ENCODE data around the gene PRKG1. TPM values are rescaled to one million over a fixed set of nuclear protein-coding genes. Genes with fewer than 3 reads are reported as not detected.

Gene PRKG1
- total and polyA plus RNA-seq, 2 experiments from 2014 or later: 10.7 to 21.8 TPM

GRCh38 chr10:51861051-51861450, 786.8 kb downstream of the PRKG1 start:
- WGBS, 2 experiments (ENCODE audit: low coverage in 1 of 2, low lambda C conversion rate in 2 of 2, missing lambda C conversion rate in 2 of 2): 66 to 71% methylated on average over 1 of the region's 1 CpG
- Histone ChIP-seq H3K79me2 (ENCODE audit: insufficient read depth) (no peaks in the 10 kb centered on the region), H3K9me3 (ENCODE audit: low read depth) (no peaks in the 10 kb centered on the region), H3K4me1 (ENCODE audit: insufficient read depth) (peaks cover 12% of the 10 kb centered on the region), H3K9me2 (ENCODE audit: insufficient read depth) (no peaks in the 10 kb centered on the region), H3K4me3 (no peak overlapping the region), H2AFZ (no peak overlapping the region), H3K36me3 (ENCODE audit: low read depth) (no peaks in the 10 kb centered on the region), H4K20me1 (ENCODE audit: insufficient read depth) (no peaks in the 10 kb centered on the region), H3K9ac (no peak overlapping the region), H3K27ac (no peak overlapping the region), H3K27me3 (replicated peaks; ENCODE audit: insufficient read depth) (no peaks in the 10 kb centered on the region), H3F3A (ENCODE audit: insufficient read depth) (0 out of 2 replicates have a peak, but pooled peaks cover 3% of the 10 kb centered on the region), H3K4me2 (ENCODE audit: unreplicated experiment) (no peak overlapping the region)
- DNase-seq: no peak
- in situ Hi-C loops (cut with MboI): no loop called here
- TF ChIP-seq EZH2phosphoT487 (IDR thresholded peaks at IDR 0.05; ENCODE audit: insufficient read depth, low read depth) (no peak), EZH2 (IDR thresholded peaks at IDR 0.05; ENCODE audit: insufficient read depth, poor library complexity, severe bottlenecking) (no peak)

GRCh38 chr10:51861731-51862130, 787.4 kb downstream of the PRKG1 start:
- WGBS, 2 experiments (ENCODE audit: low coverage in 1 of 2, low lambda C conversion rate in 2 of 2, missing lambda C conversion rate in 2 of 2): 87 to 92% methylated on average over 4 of the region's 4 CpGs
- Histone ChIP-seq H3K27me3 (replicated peaks; ENCODE audit: insufficient read depth) (no peaks in the 10 kb centered on the region), H2AFZ (no peak overlapping the region), H3K36me3 (ENCODE audit: low read depth) (no peaks in the 10 kb centered on the region), H3K4me1 (ENCODE audit: insufficient read depth) (peaks cover 18% of the 10 kb centered on the region), H3K9ac (no peak overlapping the region), H3K27ac (no peak overlapping the region), H3K9me3 (ENCODE audit: low read depth) (no peaks in the 10 kb centered on the region), H3K9me2 (ENCODE audit: insufficient read depth) (no peaks in the 10 kb centered on the region), H4K20me1 (ENCODE audit: insufficient read depth) (no peaks in the 10 kb centered on the region), H3K79me2 (ENCODE audit: insufficient read depth) (no peaks in the 10 kb centered on the region), H3K4me2 (ENCODE audit: unreplicated experiment) (no peak overlapping the region), H3K4me3 (no peak overlapping the region), H3F3A (ENCODE audit: insufficient read depth) (peaks cover 9% of the 10 kb centered on the region)
- in situ Hi-C loops (cut with MboI): no loop called here
- no peak for TF ChIP-seq EZH2phosphoT487 (IDR thresholded peaks at IDR 0.05; ENCODE audit: insufficient read depth, low read depth)
- TF ChIP-seq EZH2 (IDR thresholded peaks at IDR 0.05; ENCODE audit: insufficient read depth, poor library complexity, severe bottlenecking): no peak
- DNase-seq: no peak

GRCh38 chr10:51862149-51862548, 787.9 kb downstream of the PRKG1 start:
- TF ChIP-seq EZH2phosphoT487 (IDR thresholded peaks at IDR 0.05; ENCODE audit: insufficient read depth, low read depth) (no peak), EZH2 (IDR thresholded peaks at IDR 0.05; ENCODE audit: insufficient read depth, poor library complexity, severe bottlenecking) (no peak)
- Histone ChIP-seq H3K4me3 (no peak overlapping the region), H3K9me2 (ENCODE audit: insufficient read depth) (no peaks in the 10 kb centered on the region), H3K27me3 (replicated peaks; ENCODE audit: insufficient read depth) (no peaks in the 10 kb centered on the region), H3F3A (ENCODE audit: insufficient read depth) (peaks cover 13% of the 10 kb centered on the region), H2AFZ (no peak overlapping the region), H3K36me3 (ENCODE audit: low read depth) (no peaks in the 10 kb centered on the region), H3K4me2 (ENCODE audit: unreplicated experiment) (no peak overlapping the region), H3K9me3 (ENCODE audit: low read depth) (no peaks in the 10 kb centered on the region), H3K79me2 (ENCODE audit: insufficient read depth) (no peaks in the 10 kb centered on the region), H3K27ac (no peak overlapping the region), H3K9ac (no peak overlapping the region), H4K20me1 (ENCODE audit: insufficient read depth) (no peaks in the 10 kb centered on the region), H3K4me1 (ENCODE audit: insufficient read depth) (peaks cover 22% of the 10 kb centered on the region)
- WGBS, 2 experiments (ENCODE audit: low coverage in 1 of 2, low lambda C conversion rate in 2 of 2, missing lambda C conversion rate in 2 of 2): 93 to 98% methylated on average over 3 of the region's 3 CpGs
- in situ Hi-C loops (cut with MboI): no loop called here
- no peak for DNase-seq

GRCh38 chr10:51867956-51868355, 793.7 kb downstream of the PRKG1 start:
- Histone ChIP-seq H3K4me3 (peak overlapping the region; percentile 24; the same call in 1 of the 2 replicates), H3K27me3 (replicated peaks; ENCODE audit: insufficient read depth) (no peaks in the 10 kb centered on the region), H3K9ac (no peak overlapping the region), H3K9me3 (ENCODE audit: low read depth) (no peaks in the 10 kb centered on the region), H3K79me2 (ENCODE audit: insufficient read depth) (no peaks in the 10 kb centered on the region), H3K4me2 (ENCODE audit: unreplicated experiment) (peak overlapping the region; percentile 13), H3K36me3 (ENCODE audit: low read depth) (no peaks in the 10 kb centered on the region), H3K4me1 (ENCODE audit: insufficient read depth) (peaks cover 26% of the 10 kb centered on the region), H3K9me2 (ENCODE audit: insufficient read depth) (no peaks in the 10 kb centered on the region), H4K20me1 (ENCODE audit: insufficient read depth) (no peaks in the 10 kb centered on the region), H2AFZ (0 out of 2 replicates have a peak overlapping the region, but pooled peaks have one; percentile 1), H3F3A (ENCODE audit: insufficient read depth) (peaks cover 19% of the 10 kb centered on the region), H3K27ac (peak overlapping the region; percentile 50)
- in situ Hi-C loops (cut with MboI): no loop called here
- WGBS, 2 experiments (ENCODE audit: low coverage in 1 of 2, low lambda C conversion rate in 2 of 2, missing lambda C conversion rate in 2 of 2): 24 to 25% methylated on average over 4 of the region's 4 CpGs
- TF ChIP-seq EZH2phosphoT487 (IDR thresholded peaks at IDR 0.05; ENCODE audit: insufficient read depth, low read depth) (no peak), EZH2 (IDR thresholded peaks at IDR 0.05; ENCODE audit: insufficient read depth, poor library complexity, severe bottlenecking) (no peak)
- DNase-seq: peak; percentile 94

GRCh38 chr10:51874131-51874530, 799.8 kb downstream of the PRKG1 start:
- peaks cover 10% of the 10 kb centered on the region for H3F3A ChIP-seq (ENCODE audit: insufficient read depth)
- no peak overlapping the region for H2AFZ ChIP-seq
- no peaks in the 10 kb centered on the region for H3K27me3 ChIP-seq (replicated peaks; ENCODE audit: insufficient read depth)
- H3K9me3 ChIP-seq (ENCODE audit: low read depth): no peaks in the 10 kb centered on the region
- H3K9ac ChIP-seq: no peak overlapping the region
- H3K4me1 ChIP-seq (ENCODE audit: insufficient read depth): peaks cover 9% of the 10 kb centered on the region
- no peak overlapping the region for H3K4me2 ChIP-seq (ENCODE audit: unreplicated experiment)
- H4K20me1 ChIP-seq (ENCODE audit: insufficient read depth): no peaks in the 10 kb centered on the region
- no peak overlapping the region for H3K27ac ChIP-seq
- in situ Hi-C loops (cut with MboI): no loop called here
- no peak for DNase-seq
- H3K4me3 ChIP-seq: no peak overlapping the region
- H3K36me3 ChIP-seq (ENCODE audit: low read depth): no peaks in the 10 kb centered on the region
- WGBS, 2 experiments (ENCODE audit: low coverage in 1 of 2, low lambda C conversion rate in 2 of 2, missing lambda C conversion rate in 2 of 2): 98 to 100% methylated on average over 3 of the region's 3 CpGs
- H3K9me2 ChIP-seq (ENCODE audit: insufficient read depth): no peaks in the 10 kb centered on the region
- no peaks in the 10 kb centered on the region for H3K79me2 ChIP-seq (ENCODE audit: insufficient read depth)
- no peak for TF ChIP-seq EZH2 (IDR thresholded peaks at IDR 0.05; ENCODE audit: insufficient read depth, poor library complexity, severe bottlenecking)
- no peak for TF ChIP-seq EZH2phosphoT487 (IDR thresholded peaks at IDR 0.05; ENCODE audit: insufficient read depth, low read depth)

All from GM23248 (cell line).